Measurements from ENCODE around the gene CTNNBIP1. TPM values are rescaled to one million over a fixed set of nuclear protein-coding genes. Genes with fewer than 3 reads are reported as not detected.

The CTNNBIP1 gene
- total and polyA plus RNA-seq, 12 donors: 26.5 to 69.4 (median 37.3) TPM

DNA sequence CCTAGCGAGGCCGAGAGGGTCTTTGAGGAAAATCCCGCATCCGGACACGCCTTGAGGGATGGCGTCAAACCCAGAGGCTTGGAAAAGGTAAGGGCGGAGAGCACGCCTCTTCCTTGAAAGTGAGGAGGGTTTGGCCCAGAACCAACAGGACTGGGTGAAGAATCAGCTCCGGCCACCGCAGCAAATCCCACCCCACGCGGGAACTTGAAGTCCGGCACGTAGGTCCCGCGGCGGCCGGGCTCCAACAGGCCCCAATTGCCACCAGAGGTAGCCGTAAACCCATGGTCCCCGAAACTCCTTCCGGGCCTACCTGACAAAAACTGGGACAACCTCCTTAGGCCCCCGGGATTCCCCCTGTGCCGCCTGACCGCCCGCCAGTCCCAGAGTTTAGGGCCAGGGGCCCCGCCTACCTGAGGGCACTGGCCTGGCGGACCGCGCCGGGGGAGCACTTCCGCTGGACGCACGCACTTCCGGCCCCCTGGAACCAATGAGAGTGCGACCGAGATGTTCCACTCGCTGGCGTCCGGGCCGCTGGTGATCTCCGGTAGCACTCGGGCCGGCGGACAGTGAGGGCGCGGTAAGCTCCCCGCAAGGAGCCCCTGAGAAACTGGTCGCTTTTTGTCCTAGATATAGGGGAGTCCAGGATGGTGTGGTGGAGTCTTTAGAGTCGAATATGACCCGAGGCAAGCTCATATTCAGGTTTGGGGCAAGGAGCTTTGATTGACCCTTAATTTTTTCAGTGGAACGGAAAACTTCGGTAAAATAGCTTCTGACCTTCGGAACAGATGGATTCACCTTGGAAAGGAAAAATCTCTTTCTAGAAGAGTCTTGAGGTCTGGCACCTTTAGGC, 33.1 kb upstream of the CTNNBIP1 start, which contains the start of the genes LZIC and NMNAT1:
Gene LZIC, minus strand, starts transcription at position 453 of the 850 bp plus-strand sequence. CDS start 6,772 bp downstream, outside the sequence.
Gene NMNAT1, plus strand, starts transcription at position 537 of the 850 bp plus-strand sequence. CDS start 28,599 bp downstream, outside the sequence.
- intact Hi-C loops (cut with DNase I): loop anchor here in 6 of 10 donors (1.0 to 10.0 kb wide), 7 partner anchors 66 to 392 kb away; partner anchors contain the start of gene UBE4B (in 2 of the 6)
- Histone ChIP-seq H3K27me3 (no peaks in the 10 kb centered on the region), H3K36me3 (peaks cover 0 to 47% (median 7%) of the 10 kb centered on the region in 9 donors), H3K4me3 (peak within 1 kb of the TSS; percentile 68 to 93 (median 78)), H3K9me3 (no peaks in the 10 kb centered on the region), H3K27ac (peak within 1 kb of the TSS; percentile 33 to 97 (median 92)), H3K4me1 (peaks cover 4 to 32% (median 18%) of the 10 kb centered on the region in 9 donors)
- ATAC-seq (peak; percentile 99 to 100 (median 99)), DNase-seq (peak; percentile 92 to 93)
- 0% methylated on average over 53 of the region's 53 CpGs for WGBS, 2 donors
- TF ChIP-seq, protein P1, sequence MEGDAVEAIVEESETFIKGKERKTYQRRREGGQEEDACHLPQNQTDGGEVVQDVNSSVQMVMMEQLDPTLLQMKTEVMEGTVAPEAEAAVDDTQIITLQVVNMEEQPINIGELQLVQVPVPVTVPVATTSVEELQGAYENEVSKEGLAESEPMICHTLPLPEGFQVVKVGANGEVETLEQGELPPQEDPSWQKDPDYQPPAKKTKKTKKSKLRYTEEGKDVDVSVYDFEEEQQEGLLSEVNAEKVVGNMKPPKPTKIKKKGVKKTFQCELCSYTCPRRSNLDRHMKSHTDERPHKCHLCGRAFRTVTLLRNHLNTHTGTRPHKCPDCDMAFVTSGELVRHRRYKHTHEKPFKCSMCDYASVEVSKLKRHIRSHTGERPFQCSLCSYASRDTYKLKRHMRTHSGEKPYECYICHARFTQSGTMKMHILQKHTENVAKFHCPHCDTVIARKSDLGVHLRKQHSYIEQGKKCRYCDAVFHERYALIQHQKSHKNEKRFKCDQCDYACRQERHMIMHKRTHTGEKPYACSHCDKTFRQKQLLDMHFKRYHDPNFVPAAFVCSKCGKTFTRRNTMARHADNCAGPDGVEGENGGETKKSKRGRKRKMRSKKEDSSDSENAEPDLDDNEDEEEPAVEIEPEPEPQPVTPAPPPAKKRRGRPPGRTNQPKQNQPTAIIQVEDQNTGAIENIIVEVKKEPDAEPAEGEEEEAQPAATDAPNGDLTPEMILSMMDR (IDR thresholded peaks at IDR 0.05): peak in 1 of 9 donors; percentile 12

DNA sequence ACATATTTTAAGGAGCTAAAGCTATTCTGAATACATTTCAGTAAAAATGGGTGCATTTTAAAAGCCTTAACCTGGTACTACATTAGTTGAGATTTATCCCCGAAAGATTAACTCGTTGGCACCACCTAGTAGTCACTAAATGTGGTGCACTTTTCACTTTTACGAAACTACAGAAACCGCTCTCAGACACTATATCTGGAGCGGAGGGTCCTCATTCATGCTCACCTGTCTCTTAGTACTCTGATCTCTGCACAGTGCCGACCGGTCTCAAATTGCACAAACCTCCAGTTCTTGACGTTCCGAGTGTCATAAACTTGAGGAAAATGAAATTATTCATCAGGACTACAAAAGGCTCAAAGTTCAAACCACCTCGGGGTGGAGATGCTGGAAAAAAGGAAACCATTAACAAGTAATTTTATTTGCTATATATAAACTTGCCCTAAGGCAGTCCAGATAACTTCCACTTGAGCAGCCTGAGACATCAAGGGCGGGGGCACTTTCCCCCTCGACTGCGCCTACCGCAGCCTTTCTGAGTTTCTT, 32.4 kb upstream of the CTNNBIP1 start:
- WGBS, 2 donors: 0 to 1% methylated on average over 14 of the region's 14 CpGs
- ATAC-seq (peak in 7 of 8 donors; percentile 5 to 58 (median 23)), DNase-seq (no peak)

DNA sequence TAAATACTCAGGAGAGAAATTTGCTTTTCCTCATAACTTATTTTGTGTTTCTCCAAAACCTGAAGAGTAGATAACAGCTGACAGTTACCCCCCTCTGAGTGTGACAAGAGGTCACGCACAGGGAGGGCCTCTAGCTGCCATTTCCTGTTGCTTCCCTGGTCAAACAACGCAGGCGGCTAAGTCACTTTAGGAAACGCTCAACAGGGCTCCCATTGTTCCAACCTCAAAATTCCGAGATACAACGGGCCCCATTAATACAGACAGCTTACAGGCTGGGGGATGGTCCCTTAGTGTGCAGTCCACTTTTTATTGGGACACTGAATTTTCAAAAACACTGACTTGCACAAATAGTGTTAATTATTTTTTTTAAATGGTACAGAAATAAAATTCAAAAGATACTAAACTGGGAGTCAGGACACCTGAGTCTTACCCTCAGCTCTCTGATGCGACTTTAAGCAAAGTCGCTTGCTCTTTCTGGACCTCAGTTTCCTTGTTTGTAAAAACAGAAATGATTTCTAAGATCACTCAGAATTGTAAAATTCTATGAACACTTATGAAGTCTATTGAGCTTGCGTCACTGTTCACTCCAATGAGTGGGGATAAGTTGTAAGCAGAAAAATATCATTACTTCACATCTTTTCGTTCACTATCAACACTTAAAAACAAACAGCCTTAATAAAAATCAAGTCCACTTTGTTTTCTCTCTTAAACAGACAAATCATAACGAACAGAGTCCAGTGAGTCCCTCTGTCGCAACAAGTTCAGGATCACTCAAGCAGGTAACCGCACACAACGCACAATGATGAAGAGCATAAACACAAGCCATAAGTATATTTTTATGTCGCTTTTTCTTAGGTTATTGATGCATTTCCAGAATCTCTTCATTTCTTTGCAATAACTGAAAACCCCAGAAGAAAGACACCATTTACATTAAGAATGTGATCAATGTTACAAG, 19.6 kb upstream of the CTNNBIP1 start:
- peak overlapping the region in 4 of 10 donors; percentile 8 to 48 (median 30) for H3K27ac ChIP-seq
- intact Hi-C loops (cut with DNase I): no loop called here
- WGBS, 2 donors: 69 to 74% methylated on average over 15 of the region's 15 CpGs
- peaks cover 0 to 91% (median 24%) of the 10 kb centered on the region in 9 donors for H3K36me3 ChIP-seq
- no peaks in the 10 kb centered on the region for H3K27me3 ChIP-seq
- DNase-seq: no peak
- TF ChIP-seq, protein P1 (IDR thresholded peaks at IDR 0.05): no peak
- H3K4me1 ChIP-seq: peaks cover 0 to 7% (median 0%) of the 10 kb centered on the region in 9 donors
- peak in 4 of 8 donors; percentile 39 to 61 (median 48) for ATAC-seq
- no peak overlapping the region for H3K4me3 ChIP-seq
- no peaks in the 10 kb centered on the region for H3K9me3 ChIP-seq

More for the DNA sequence above, 32.4 kb upstream of the CTNNBIP1 start:
- intact Hi-C loops (cut with DNase I): loop anchor here in 6 of 10 donors (2.0 to 10.0 kb wide), 6 partner anchors 65 to 392 kb away; partner anchors contain the start of gene UBE4B (in 2 of the 6)
- Histone ChIP-seq H3K4me3 (peak overlapping the region; percentile 68 to 93 (median 78)), H3K9me3 (no peaks in the 10 kb centered on the region), H3K27ac (peak overlapping the region; percentile 33 to 97 (median 92)), H3K27me3 (no peaks in the 10 kb centered on the region), H3K36me3 (peaks cover 0 to 47% (median 7%) of the 10 kb centered on the region in 9 donors), H3K4me1 (peaks cover 4 to 32% (median 18%) of the 10 kb centered on the region in 9 donors)
- TF ChIP-seq, protein P1 (IDR thresholded peaks at IDR 0.05): peak in 7 of 9 donors; percentile 34 to 60 (median 44)
